HepG2 (cell line): ENCODE measurements around the gene VAMP8. TPM values are rescaled to one million over a fixed set of nuclear protein-coding genes. Genes with fewer than 3 reads are reported as not detected.

Experiments used
- AKAP8 ChIP-seq: sonication (generic); formaldehyde crosslinking; IDR thresholded peaks from 2 replicates; pipeline ENCODE4 v1.5.1; 2020; ENCODE audit warnings: mild to moderate bottlenecking, missing genetic modification reagents
- HOXA9 ChIP-seq: sonication (generic); formaldehyde crosslinking; IDR thresholded peaks from 2 replicates; pipeline ENCODE4 v1.8.1; 2022; ENCODE audit warnings: missing genetic modification reagents, mild to moderate bottlenecking, moderate library complexity, borderline replicate concordance
- PHF8 ChIP-seq: sonication (generic); formaldehyde crosslinking; IDR thresholded peaks from 2 replicates; pipeline ENCODE4 v1.5.0; 2020; ENCODE audit warnings: missing genetic modification reagents
- SALL1 ChIP-seq: sonication (generic); formaldehyde crosslinking; IDR thresholded peaks from 2 replicates; pipeline ENCODE4 v1.8.0; 2022; ENCODE audit warnings: mild to moderate bottlenecking, missing genetic modification reagents
- TP53 ChIP-seq: sonication (generic); formaldehyde crosslinking; conservative IDR thresholded peaks from 2 replicates; pipeline ENCODE4 v1.4.0; 2020; ENCODE audit warnings: missing genetic modification reagents
- ZNF562 ChIP-seq: sonication (generic); formaldehyde crosslinking; IDR thresholded peaks from 2 replicates; pipeline ENCODE4 v1.8.0; 2022; ENCODE audit warnings: missing genetic modification reagents, borderline replicate concordance
- polyA plus RNA-seq, 8 experiments: library from polyadenylated mRNA; depleted of rRNA in 3 of 8; stranded (reverse) in 7 of 8; unstranded in 1 of 8; fragments of >200 nt; fragmentation: Illumina TruSeq in 4 of 8; extraction: Trizol in 4 of 8; gene quantifications; 2 replicates each; pipeline versions ENCODE4 v1.2.1 to v1.2.3, GENCODE V29; 2011 to 2016; ENCODE audit warnings: low read depth in 4 of 8, missing spikeins in 1 of 8, mixed read lengths in 1 of 8; ENCODE audit not compliant: insufficient read depth in 1 of 8
- total RNA-seq, 5 experiments: library from RNA; depleted of rRNA; stranded (reverse); fragments of >200 nt; fragmentation: Illumina TruSeq; extraction: Trizol; gene quantifications; 2 replicates each; pipeline ENCODE4 v1.2.3, GENCODE V29; 2016; ENCODE audit warnings: low read depth in 1 of 5
- TF ChIP-seq, protein P1 (sequence below): IDR thresholded peaks from 2 replicates; pipeline ENCODE4 v1.6.1; 2016; ENCODE audit warnings: low read depth
- TF ChIP-seq, protein P2 (sequence below), 2 experiments: fragments of 450-650 bp in 1 of 2; sonication (generic) in 1 of 2; formaldehyde crosslinking in 1 of 2; IDR thresholded peaks; 2 replicates each; pipeline versions ENCODE4 v1.6.1 to v1.8.0; 2016 to 2022; ENCODE audit warnings: antibody characterized with exemption in 1 of 2, mild to moderate bottlenecking in 1 of 2, missing genetic modification reagents in 1 of 2
- TF ChIP-seq, protein P3 (sequence below): sonication (generic); formaldehyde crosslinking; IDR thresholded peaks from 2 replicates; pipeline ENCODE4 v1.5.1; 2020; ENCODE audit warnings: mild to moderate bottlenecking, missing genetic modification reagents
- TF ChIP-seq, protein P4 (sequence below): IDR thresholded peaks from 2 replicates; pipeline ENCODE4 v1.6.1; 2016
- TF ChIP-seq, protein P5 (sequence below): sonication (generic); formaldehyde crosslinking; IDR thresholded peaks from 2 replicates; pipeline ENCODE4 v1.4.0; 2020; ENCODE audit warnings: missing genetic modification reagents, low read depth, mild to moderate bottlenecking, borderline replicate concordance

The VAMP8 gene
- total and polyA plus RNA-seq, 2 of the 13 experiments (the other 11 are each of a cell fraction or from before 2014, with no cell fraction given): 83.3 to 157 TPM

DNA sequence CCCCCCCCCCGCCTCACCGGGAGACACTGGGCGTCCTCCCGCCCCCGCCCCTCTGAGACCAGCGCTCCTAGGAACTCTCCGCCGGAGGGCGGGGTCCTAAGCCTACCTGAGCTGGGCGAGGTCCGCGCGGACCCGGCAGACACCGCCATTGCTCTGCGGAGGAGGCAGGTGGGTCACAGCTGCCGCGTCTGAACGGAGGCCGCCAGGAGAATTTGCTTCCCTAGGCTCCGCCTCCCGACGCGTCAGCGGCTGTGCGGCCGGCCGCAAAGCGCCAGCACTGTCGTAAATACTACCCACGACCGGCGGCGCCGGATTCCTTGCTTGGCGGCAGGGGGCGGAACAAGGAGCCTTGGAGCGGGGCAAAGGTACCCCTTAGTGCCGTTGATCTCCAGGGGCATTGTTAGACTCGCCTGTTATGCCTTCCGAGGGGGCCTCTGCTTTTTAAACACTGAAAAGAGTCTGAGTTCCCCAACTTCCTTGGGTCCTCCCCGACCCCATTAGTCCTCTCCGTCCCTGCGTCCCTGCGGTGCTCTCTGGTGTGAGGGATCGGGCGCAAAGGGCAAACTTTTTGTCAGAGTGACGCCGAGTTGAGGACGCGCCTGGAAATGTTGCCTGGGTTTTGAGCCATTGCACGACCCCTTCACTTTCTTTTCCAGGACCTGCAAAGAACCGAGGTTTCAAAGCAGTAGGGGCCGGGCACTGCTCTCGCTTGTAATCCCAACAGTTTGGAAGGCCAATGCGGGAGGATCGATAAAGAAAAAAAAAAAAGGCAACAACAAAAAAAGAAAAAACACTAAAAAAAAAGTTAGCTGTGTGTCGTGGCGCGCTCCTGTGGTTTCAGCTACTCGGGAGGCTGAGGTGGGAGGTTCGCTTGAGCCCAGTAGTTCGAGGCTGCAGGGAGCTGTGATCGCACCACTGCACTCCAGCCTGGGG is 15.8 kb upstream of the VAMP8 start, which contains the start of gene GGCX (continued):
- TF ChIP-seq TP53 (CRISPR knock-in tag): no peak
- TF ChIP-seq HOXA9: peak; percentile 58; the same call in 1 of the 2 replicates
- TF ChIP-seq, protein P1, sequence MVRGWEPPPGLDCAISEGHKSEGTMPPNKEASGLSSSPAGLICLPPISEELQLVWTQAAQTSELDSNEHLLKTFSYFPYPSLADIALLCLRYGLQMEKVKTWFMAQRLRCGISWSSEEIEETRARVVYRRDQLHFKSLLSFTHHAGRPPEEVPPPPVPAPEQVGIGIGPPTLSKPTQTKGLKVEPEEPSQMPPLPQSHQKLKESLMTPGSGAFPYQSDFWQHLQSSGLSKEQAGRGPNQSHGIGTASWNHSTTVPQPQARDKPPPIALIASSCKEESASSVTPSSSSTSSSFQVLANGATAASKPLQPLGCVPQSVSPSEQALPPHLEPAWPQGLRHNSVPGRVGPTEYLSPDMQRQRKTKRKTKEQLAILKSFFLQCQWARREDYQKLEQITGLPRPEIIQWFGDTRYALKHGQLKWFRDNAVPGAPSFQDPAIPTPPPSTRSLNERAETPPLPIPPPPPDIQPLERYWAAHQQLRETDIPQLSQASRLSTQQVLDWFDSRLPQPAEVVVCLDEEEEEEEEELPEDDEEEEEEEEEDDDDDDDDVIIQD (CRISPR knock-in tag): peak; percentile 34; the same call in 1 of the 2 replicates
- TF ChIP-seq, protein P2, sequence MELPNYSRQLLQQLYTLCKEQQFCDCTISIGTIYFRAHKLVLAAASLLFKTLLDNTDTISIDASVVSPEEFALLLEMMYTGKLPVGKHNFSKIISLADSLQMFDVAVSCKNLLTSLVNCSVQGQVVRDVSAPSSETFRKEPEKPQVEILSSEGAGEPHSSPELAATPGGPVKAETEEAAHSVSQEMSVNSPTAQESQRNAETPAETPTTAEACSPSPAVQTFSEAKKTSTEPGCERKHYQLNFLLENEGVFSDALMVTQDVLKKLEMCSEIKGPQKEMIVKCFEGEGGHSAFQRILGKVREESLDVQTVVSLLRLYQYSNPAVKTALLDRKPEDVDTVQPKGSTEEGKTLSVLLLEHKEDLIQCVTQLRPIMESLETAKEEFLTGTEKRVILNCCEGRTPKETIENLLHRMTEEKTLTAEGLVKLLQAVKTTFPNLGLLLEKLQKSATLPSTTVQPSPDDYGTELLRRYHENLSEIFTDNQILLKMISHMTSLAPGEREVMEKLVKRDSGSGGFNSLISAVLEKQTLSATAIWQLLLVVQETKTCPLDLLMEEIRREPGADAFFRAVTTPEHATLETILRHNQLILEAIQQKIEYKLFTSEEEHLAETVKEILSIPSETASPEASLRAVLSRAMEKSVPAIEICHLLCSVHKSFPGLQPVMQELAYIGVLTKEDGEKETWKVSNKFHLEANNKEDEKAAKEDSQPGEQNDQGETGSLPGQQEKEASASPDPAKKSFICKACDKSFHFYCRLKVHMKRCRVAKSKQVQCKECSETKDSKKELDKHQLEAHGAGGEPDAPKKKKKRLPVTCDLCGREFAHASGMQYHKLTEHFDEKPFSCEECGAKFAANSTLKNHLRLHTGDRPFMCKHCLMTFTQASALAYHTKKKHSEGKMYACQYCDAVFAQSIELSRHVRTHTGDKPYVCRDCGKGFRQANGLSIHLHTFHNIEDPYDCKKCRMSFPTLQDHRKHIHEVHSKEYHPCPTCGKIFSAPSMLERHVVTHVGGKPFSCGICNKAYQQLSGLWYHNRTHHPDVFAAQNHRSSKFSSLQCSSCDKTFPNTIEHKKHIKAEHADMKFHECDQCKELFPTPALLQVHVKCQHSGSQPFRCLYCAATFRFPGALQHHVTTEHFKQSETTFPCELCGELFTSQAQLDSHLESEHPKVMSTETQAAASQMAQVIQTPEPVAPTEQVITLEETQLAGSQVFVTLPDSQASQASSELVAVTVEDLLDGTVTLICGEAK (IDR thresholded peaks at IDR 0.05): no peak
- TF ChIP-seq, protein P2 (CRISPR knock-in tag; IDR thresholded peaks at IDR 0.05): peak; percentile 81; the same call in 1 of the 2 replicates
- TF ChIP-seq ZNF562 (CRISPR knock-in tag): no peak
- TF ChIP-seq, protein P3, sequence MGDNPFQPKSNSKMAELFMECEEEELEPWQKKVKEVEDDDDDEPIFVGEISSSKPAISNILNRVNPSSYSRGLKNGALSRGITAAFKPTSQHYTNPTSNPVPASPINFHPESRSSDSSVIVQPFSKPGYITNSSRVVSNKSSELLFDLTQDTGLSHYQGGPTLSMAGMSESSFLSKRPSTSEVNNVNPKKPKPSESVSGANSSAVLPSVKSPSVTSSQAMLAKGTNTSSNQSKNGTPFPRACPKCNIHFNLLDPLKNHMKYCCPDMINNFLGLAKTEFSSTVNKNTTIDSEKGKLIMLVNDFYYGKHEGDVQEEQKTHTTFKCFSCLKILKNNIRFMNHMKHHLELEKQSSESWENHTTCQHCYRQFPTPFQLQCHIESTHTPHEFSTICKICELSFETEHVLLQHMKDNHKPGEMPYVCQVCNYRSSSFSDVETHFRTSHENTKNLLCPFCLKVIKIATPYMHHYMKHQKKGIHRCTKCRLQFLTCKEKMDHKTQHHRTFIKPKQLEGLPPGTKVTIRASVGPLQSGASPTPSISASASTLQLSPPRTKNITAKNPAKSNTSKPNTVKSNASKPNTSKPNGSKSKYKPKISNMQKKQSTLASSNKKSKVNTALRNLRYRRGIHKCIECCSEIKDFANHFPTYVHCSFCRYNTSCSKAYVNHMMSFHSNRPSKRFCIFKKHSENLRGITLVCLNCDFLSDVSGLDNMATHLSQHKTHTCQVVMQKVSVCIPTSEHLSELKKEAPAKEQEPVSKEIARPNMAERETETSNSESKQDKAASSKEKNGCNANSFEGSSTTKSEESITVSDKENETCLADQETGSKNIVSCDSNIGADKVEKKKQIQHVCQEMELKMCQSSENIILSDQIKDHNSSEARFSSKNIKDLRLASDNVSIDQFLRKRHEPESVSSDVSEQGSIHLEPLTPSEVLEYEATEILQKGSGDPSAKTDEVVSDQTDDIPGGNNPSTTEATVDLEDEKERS (CRISPR knock-in tag): peak; percentile 80; the same call in 1 of the 2 replicates
- peak; percentile 87 for TF ChIP-seq PHF8 (CRISPR knock-in tag)
- TF ChIP-seq SALL1 (CRISPR knock-in tag): peak; percentile 91
- no peak for TF ChIP-seq AKAP8 (CRISPR knock-in tag)
- TF ChIP-seq, protein P4, sequence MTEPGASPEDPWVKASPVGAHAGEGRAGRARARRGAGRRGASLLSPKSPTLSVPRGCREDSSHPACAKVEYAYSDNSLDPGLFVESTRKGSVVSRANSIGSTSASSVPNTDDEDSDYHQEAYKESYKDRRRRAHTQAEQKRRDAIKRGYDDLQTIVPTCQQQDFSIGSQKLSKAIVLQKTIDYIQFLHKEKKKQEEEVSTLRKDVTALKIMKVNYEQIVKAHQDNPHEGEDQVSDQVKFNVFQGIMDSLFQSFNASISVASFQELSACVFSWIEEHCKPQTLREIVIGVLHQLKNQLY: no peak
- TF ChIP-seq, protein P5, sequence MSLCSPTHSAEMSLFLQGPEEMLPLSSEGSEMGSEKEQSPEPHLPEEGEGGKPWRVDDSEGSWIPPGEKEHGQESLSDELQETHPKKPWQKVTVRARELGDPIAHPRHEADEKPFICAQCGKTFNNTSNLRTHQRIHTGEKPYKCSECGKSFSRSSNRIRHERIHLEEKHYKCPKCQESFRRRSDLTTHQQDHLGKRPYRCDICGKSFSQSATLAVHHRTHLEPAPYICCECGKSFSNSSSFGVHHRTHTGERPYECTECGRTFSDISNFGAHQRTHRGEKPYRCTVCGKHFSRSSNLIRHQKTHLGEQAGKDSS: peak; percentile 75; the same call in 1 of the 2 replicates
